Uterus (tissue), 2 donors: ENCODE results near the gene ITPRIP.

Source experiments
- POLR2A ChIP-seq, 2 donors: fragments of 450-650 bp; IDR thresholded peaks; one replicate each; pipeline ENCODE4 v1.6.1; 2016; ENCODE audit warnings: antibody characterized with exemption in 2 of 2, mild to moderate bottlenecking in 1 of 2, moderate library complexity in 1 of 2
- TF ChIP-seq, protein P1 (sequence below), 4 experiments: fragments of 200-600 bp in 2 of 4; fragments of 450-650 bp in 2 of 4; sonication (generic) in 2 of 4; IDR thresholded peaks; one replicate each; pipeline ENCODE4 v1.5.1; 2016 to 2019; ENCODE audit warnings: antibody characterized with exemption in 4 of 4, mild to moderate bottlenecking in 2 of 4, moderate library complexity in 1 of 4

DNA sequence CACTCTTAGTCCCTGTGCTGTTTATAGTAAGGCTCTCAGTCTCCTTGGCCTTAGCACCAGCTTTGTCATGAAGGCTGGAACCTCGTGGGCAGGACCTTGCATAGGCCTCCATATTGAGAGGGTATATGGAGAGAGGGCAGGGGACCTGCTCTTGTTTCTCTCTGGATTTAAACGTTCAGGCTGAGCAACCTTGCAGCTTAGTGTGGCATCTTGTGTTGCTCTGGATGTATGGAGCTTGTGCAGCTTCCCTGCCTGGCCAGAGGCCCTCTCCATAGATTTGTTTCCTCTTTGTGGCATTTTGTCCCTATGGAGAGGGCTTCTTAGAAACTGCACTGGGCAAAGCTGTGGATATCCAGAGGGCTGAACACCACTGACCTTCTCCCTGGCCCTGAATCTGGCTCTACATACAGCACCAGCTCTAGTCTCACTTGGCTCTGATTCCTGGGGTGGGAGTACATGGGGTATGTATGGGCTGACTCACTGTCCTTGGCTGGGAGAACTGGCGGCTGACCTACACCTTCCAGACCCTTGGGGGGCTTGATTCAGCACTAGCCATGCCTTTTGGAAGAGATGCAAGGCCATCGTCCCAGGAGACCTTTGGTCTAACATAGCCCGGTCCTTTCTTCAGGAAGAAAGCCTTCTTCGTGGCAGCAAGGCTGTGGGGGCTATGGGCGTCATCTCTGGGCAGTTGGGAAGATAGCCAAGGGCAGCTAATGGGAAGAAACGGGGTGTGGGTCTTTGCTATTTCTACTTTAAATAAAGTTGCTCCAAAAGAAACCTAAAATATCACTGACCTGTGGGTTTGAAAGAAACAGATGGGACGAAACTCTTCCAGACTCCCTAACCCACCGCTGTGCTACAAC lies 30.5 kb downstream of the ITPRIP start:
- TF ChIP-seq, protein P1, sequence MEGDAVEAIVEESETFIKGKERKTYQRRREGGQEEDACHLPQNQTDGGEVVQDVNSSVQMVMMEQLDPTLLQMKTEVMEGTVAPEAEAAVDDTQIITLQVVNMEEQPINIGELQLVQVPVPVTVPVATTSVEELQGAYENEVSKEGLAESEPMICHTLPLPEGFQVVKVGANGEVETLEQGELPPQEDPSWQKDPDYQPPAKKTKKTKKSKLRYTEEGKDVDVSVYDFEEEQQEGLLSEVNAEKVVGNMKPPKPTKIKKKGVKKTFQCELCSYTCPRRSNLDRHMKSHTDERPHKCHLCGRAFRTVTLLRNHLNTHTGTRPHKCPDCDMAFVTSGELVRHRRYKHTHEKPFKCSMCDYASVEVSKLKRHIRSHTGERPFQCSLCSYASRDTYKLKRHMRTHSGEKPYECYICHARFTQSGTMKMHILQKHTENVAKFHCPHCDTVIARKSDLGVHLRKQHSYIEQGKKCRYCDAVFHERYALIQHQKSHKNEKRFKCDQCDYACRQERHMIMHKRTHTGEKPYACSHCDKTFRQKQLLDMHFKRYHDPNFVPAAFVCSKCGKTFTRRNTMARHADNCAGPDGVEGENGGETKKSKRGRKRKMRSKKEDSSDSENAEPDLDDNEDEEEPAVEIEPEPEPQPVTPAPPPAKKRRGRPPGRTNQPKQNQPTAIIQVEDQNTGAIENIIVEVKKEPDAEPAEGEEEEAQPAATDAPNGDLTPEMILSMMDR (IDR thresholded peaks at IDR 0.05) = no peak
- no peak for TF ChIP-seq POLR2A (IDR thresholded peaks at IDR 0.05)
